ENCODE data around the gene ZNF423. TPM values are rescaled to one million over a fixed set of nuclear protein-coding genes. Genes with fewer than 3 reads are reported as not detected.

Gene ZNF423
- total RNA-seq, 1 donor from 2014 or later = 22.5 TPM

DNA sequence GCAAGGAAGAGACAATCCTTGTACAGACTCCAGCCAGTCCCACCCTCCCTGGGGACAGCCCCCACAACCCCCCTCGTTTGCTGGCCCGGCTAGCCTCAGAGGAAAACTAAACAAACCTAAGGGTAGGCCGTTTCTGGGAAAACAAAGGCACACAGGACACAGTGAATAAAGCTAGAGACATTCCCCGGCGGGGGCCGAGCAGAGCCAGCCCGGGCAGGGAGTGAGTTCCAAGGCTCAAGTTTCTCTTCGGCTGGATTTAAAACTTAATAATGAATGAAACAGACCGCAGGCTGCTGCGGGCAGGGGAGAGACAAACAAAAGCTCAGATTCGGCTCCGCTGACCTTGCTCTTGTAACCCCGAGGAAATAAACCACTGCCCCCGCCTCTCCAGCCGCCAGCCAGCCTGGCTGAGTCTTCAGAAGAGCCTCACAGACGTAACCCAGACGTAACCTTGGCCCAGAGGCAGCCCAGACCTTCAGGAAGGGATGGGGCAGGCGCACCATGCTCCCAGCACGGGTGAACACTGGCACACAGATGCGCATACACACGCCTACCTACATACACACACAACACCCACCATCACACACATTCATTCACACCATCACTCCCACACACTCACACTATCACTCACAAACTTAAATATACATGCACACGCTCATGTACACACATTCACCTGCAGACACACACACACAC is 216.0 kb downstream of the ZNF423 start:
- peak; percentile 80 for DNase-seq

DNA sequence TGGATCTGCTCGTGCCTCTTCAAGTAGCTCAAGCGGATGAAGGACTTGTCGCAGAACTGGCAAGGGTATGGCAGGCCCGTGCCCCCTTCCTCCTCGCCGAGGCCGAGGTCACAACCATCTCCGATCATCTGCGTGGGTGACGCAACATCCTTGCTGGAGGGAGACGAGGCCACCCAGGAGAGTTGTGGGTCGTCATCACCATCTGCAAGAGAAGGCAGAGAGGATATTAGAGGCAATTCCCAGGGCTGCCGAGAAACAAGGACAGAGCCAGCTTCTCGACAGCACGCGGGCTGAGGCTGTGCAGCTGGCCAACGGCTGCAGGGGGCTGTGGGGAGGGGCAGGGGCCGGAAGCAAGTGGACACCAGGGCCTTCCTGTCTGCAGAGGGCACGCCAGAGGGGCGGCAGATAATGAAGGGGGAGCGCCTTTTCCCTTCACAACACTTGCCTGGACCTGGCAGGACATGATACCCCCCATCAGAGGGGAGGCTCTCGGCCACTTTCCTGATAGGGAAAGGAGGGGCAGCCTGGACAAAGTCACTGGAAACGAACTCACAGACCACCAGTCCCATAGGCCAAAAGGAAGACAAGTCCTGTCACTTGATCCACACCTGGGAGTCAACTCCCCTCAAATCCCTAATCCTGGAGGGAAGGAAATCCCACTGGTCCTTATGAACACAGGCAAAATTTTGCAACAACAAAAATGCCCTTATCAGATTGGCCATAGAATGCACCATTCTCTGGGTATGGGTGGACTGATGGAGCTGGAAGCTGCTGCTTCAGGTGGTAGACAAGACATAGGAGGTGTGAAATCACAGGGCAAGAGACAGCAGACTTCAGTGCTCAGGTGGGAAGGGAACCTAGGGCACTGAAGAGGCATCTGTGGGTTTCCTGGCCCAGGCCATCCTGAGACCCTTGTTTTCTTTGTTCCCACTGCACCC is 217.0 kb downstream of the ZNF423 start:
- DNase-seq = peak; percentile 68

DNA sequence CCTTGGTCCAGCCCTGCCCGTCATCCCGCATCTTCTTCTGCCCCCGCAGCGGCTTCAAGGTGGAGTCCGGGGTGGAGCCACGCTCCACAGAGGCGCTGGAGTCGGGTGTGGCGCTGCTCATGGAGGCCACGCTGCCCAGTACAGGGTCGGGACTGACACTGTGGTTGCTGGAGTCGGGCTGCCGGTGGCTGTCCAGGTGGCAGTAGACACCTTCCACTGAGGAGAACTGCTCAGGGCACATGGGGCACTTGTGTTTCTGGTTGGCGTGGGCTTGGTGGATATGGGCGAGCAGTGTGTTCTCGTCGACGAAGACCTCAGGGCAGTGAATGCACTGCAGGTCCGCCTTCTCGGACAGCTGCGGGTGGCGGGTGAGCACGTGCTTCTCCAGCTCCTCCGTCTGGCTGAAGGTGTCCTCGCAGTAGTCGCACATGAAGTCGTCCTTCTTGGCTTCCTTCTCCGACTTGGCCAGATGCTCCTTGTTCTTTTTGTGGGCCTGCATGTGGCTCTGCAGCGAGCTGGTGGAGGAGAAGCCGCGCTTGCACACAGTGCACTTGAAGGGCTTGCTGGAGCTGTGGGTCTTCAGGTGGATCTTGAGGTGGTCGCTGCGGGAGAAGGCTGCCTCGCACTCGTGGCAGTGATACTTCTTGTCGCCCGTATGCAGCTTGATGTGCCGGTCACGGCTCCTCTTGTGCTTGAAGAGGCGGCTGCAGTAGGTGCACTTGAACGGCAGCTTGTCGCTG is 217.8 kb downstream of the ZNF423 start:
- peak; percentile 33 for DNase-seq

- no peak for DNase-seq
These were observed 218.4 kb downstream of the ZNF423 start for GRCh38 chr16:49637511-49637910.

GRCh38 chr16:49636608-49637007 is 219.3 kb downstream of the ZNF423 start:
- no peak for DNase-seq

DNA sequence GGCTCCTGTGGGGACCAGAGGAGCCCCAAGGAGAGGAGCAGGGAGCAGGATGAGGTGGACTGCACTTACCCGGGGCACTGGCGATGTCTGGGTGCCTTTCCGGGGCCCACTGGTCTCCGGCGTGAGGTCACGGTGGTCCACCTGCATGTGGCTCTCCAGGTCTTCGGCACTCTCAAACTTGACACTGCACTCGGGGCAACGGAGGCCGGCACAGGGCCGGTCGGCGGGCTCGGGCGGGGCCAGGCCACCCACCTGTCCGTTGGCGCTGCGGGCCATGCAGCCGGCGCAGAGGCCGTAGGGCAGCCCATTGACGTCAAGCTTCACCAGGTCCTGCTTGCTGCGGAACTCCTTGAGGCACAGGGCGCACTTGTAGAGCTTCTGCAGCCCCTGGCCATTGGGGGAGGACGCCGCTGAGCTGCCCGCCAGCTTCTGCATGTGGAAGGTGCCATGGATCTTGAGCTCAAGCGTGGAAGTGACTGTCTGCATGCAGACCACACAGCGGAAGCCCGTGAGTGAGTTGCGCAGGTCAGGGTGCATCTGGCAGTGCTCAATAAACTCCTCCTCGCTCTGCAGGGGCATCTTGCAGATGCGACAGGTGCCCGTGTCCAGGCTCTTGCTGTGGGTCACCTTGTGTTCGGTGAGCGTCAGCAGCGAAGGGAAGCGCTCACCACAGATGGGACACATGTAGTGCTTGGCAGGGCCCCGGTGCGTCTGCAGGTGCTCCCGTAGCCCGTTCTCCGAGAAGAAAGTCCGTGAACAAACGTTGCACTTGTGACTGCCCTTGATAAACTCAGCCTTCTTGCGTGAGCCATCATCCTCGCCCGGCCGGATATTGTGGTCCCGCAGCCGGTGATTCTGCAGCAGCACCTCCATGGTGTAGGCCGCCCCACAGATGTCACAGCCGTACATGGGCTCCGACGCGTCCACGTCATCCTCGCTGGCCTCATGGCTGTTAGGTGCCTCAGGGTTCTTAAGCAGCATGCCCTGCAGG is 220.0 kb downstream of the ZNF423 start:
- DNase-seq = no peak

DNA sequence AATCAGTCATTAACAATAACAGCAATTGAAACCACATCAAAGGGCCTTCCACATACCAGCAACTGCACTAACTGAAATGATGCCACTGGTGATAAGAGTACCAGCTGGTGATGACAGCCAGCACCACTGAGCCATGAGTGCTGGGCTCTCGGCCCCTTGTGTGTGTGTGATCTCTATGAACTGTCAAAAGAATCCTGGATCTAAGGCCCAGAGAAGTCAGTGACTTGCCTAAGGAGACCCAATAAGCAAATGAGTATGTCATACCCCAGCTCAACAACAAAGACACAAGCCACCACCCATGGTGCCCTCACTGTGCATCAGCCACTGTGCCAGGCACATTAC is 220.9 kb downstream of the ZNF423 start:
- no peak for DNase-seq

DNA sequence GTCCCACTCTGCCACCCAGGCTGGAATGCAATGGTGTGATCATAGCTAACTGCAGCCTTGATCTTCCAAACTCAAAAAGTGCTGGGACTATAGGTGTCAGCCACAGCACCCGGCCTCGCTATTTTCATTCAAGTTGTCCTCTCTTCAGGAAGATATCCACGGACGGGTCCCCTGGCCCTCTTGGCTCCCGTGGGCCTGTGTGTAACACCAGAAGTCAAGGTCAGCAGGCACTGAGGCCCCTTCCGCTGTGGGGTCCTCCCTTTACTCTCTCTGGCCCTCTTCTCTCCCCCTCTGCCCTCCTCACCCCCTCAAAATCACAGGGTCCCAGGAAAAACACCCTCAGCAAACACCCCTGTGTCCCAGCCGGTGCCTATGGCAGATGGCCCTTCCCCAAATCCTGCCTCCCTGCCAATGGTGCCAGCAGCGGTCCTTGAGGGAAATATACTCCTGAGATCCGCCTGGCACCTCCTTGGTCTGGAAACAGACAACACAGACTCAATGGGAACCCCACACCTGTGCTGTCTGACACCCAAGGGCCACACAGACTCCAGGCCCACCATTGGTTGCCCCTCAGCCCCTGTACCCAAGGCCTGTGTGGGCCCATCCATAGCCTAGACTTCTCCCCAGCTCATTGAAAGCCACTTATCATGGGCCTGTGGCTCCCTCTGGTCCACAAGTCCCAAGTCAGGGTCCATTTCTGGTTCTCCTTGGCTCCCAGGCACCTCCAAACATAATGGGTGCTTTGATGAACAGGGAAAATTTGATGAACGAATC is 221.5 kb downstream of the ZNF423 start:
- no peak for DNase-seq

GRCh38 chr16:49632795-49633184 is 223.1 kb downstream of the ZNF423 start:
- DNase-seq = no peak

DNA sequence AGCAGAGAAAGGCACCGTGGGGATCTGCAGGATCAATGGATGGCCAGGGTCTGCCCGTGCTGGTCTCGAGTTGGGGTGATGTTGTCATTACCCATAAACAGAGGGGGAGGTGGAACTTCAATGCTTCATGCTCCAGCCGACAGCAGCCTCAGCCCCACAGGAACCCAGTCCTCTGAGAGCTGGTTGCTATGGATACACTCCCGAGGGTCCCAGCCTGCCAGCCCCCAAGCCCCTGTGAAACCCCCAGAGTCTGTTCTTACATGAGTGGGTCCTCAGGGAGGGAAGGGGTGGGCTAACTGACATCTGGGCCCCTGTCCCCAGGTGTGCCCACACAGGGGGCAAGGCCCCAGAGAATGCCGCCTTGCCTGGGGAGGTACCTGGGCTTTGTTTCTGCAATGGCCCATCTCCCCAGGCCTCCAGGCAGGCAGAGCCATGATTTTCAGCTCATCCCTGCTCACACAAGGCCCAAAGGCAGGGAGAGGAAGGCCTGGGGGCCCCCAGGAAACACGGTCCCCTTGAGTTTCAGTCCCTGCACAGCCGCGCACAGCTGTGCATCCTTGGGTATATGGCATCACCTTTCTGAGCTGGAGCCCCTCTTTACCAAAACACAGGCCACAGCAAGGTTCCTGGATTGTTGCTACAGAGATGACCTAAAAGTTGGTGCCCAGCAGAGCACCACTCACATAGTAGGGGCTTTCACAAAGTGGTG is 223.7 kb downstream of the ZNF423 start:
- DNase-seq = no peak

GRCh38 chr16:49631187-49632041 is 224.5 kb downstream of the ZNF423 start:
- peak; percentile 88 for DNase-seq

- no peak for DNase-seq
These were observed 225.1 kb downstream of the ZNF423 start for GRCh38 chr16:49630783-49631182.

DNA sequence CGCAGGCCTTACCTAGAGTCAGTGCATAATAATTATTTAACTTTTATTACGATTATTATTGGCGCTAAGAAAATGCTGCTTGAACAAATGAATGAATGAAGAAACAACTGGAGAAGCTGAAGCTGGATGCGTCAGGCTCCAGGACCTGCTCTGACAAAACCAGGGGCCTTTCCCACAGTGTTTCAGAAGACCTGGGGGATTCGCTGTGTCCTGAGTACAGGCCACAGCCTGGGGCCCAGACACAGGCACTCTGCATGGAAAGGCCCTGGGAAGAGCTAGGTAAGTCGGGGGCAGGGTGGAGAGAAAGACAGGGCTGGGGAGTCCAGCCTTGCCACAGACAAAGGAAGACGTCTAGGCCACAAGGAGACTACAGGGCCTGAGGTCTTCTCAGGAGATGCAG is 226.1 kb downstream of the ZNF423 start:
- no peak for DNase-seq

DNA sequence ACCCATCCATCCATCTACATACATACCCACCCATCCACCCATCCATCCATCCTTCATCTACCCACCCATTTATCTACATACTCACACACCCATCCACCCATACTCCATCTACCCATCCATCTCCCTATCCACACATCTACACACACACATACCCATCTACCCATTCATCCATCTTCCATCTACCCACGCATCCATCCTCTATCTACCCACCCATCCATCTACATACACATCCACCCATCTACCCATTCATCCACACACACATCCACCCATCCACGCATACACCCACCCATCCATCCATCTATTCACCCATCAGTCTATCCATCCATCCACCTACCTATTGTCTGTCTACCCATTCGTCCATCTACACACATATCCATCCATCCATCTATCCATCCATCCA is 227.8 kb downstream of the ZNF423 start:
- no peak for DNase-seq

DNA sequence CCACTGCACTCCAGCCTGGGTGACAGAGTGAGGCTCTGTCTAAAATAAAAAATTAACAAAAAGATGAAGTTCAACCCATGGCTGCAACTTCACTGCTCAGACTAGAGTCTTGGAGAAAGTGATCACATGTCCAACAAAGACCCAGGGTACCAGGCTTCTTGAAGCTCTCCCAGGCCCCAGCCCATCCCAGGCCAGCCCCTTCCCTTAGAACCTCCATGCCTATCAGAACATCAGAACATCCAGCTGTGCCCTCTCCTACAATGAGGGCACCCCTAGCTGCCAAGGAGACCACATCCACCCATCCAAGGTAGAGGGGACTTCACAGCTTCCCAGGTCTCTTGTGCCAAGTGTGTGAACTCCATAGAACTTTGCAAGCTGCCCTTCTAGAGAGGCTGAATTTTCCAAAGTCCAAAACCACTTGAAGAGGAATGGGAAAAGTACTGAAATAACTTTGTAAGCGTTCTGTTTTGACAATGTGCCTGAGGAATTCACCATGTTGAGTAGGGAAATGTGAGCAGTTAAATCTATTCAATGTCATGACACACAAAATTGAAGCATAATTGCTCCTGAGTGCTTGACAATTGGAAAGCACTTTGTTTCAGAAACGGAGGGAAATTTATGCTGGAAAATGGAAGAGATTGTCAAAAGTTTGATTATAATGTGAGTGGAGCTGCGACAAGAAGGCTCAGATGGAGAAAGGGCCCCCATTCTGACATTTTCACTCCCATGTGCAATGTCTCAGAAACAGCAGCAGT is 230.4 kb downstream of the ZNF423 start:
- DNase-seq = no peak

DNA sequence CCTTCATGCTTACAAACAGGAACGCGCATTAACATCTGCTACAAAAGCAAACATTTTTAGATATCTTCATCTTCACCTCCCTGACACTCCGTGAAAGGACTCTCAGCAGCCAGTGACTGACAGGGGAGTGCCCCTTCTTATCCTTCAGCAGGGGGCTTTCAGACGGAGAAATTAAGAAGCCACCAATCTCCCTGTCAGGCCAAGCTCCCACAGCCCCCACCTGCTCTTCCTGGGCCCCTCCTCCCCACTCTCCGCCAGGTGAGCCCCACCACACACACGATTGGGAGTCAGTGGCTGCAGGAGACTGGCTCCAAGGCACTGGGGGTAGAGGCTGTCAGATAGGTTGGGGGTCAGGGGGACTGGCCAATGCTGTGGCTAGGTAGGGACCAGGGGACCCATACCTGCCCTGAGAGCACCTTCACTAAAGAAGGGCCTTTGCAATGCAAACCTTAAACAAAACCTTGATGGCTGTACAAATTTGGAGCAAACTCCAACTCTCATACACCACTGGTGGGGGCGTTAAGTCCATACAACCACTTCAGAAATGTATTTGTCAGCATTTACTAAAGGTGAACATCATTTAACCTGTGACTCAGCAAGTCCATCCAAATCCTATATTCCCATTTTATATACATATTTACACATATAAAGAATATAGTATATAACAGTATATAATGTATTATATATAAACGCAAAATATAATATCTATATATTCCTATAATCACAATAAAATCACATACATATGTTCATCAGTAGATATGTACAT is 232.2 kb downstream of the ZNF423 start:
- DNase-seq = no peak

Measured in tongue (tissue), 2 donors.